GM12878 (cell line): ENCODE data around the gene AKT1S1. TPM values are rescaled to one million over a fixed set of nuclear protein-coding genes. Genes with fewer than 3 reads are reported as not detected.

Experiments used
- CHD1 ChIP-seq: IDR thresholded peaks from 2 replicates; pipeline ENCODE4 v1.6.1; 2012; ENCODE audit warnings: low read depth, low read length, improper control_type of control experiment
- CREM ChIP-seq: IDR thresholded peaks from 2 replicates; pipeline ENCODE4 v1.6.1; 2014; ENCODE audit warnings: antibody characterized with exemption, low read depth
- DPF2 ChIP-seq: fragments of 450-650 bp; IDR thresholded peaks from 2 replicates; pipeline ENCODE4 v1.6.1; 2017; ENCODE audit warnings: mild to moderate bottlenecking
- EED ChIP-seq: sonication (generic); IDR thresholded peaks from 2 replicates; pipeline ENCODE4 v1.6.1; 2016; ENCODE audit warnings: antibody characterized with exemption, low read depth
- HDGF ChIP-seq: fragments of 450-650 bp; IDR thresholded peaks from 2 replicates; pipeline ENCODE4 v1.6.1; 2016; ENCODE audit warnings: antibody characterized with exemption
- IKZF1 ChIP-seq: fragments of 450-650 bp; conservative IDR thresholded peaks from 2 replicates; pipeline ENCODE4 v1.6.1; 2017; ENCODE audit warnings: antibody characterized with exemption, mild to moderate bottlenecking
- IKZF2 ChIP-seq, 2 experiments: fragments of 450-650 bp; IDR thresholded peaks; 2 replicates each; pipeline ENCODE4 v1.6.1; 2017; ENCODE audit warnings: mild to moderate bottlenecking in 2 of 2, moderate library complexity in 2 of 2
- LARP7 ChIP-seq: fragments of 450-650 bp; IDR thresholded peaks from 2 replicates; pipeline ENCODE4 v1.6.1; 2017; ENCODE audit warnings: mild to moderate bottlenecking
- MLLT1 ChIP-seq: fragments of 450-650 bp; IDR thresholded peaks from 2 replicates; pipeline ENCODE4 v1.6.1; 2016; ENCODE audit warnings: mild to moderate bottlenecking
- MTA2 ChIP-seq: fragments of 450-650 bp; IDR thresholded peaks from 2 replicates; pipeline ENCODE4 v1.6.1; 2016; ENCODE audit warnings: low read depth, mild to moderate bottlenecking, moderate library complexity
- MXI1 ChIP-seq: fragments of 150-350 bp; IDR thresholded peaks from 2 replicates; pipeline ENCODE4 v1.6.1; 2011; ENCODE audit warnings: low read depth, mild to moderate bottlenecking, inconsistent platforms, low read length, improper control_type of control experiment
- PAX8 ChIP-seq: fragments of 450-650 bp; IDR thresholded peaks from 2 replicates; pipeline ENCODE4 v1.6.1; 2017; ENCODE audit warnings: mild to moderate bottlenecking, moderate library complexity
- RELB ChIP-seq: fragments of 450-650 bp; IDR thresholded peaks from 2 replicates; pipeline ENCODE4 v1.6.1; 2017; ENCODE audit warnings: low read depth, mild to moderate bottlenecking, moderate library complexity
- SMARCA5 ChIP-seq: fragments of 450-650 bp; IDR thresholded peaks from 2 replicates; pipeline ENCODE4 v1.6.1; 2017; ENCODE audit warnings: mild to moderate bottlenecking
- STAT3 ChIP-seq: IDR thresholded peaks from 2 replicates; pipeline ENCODE4 v1.6.1; 2011; ENCODE audit warnings: low read depth, low read length, improper control_type of control experiment
- TAF1 ChIP-seq: IDR thresholded peaks from 2 replicates; pipeline ENCODE4 v1.6.1; 2011; ENCODE audit warnings: mild to moderate bottlenecking, low read depth, low read length, borderline replicate concordance
- TCF12 ChIP-seq: IDR thresholded peaks from 2 replicates; pipeline ENCODE4 v1.6.1; 2011; ENCODE audit warnings: low read depth, mild to moderate bottlenecking, low read length
- USF2 ChIP-seq: IDR thresholded peaks from 2 replicates; pipeline ENCODE4 v1.6.1; 2011; ENCODE audit warnings: low read depth, low read length, improper control_type of control experiment, borderline replicate concordance
- WRNIP1 ChIP-seq: IDR thresholded peaks from 2 replicates; pipeline ENCODE4 v1.6.1; 2011; ENCODE audit warnings: low read depth, low read length, improper control_type of control experiment, borderline replicate concordance
- ZBTB33 ChIP-seq: fragments of 450-650 bp; IDR thresholded peaks from 2 replicates; pipeline ENCODE4 v1.6.1; 2017; ENCODE audit warnings: mild to moderate bottlenecking
- ZBTB4 ChIP-seq: fragments of 450-650 bp; formaldehyde crosslinking; IDR thresholded peaks from 2 replicates; pipeline ENCODE4 v1.4.0; 2022; ENCODE audit warnings: mild to moderate bottlenecking, moderate library complexity
- polyA plus RNA-seq, 11 experiments: library from polyadenylated mRNA; depleted of rRNA in 4 of 11; unstranded in 6 of 11; stranded (reverse) in 5 of 11; fragments of >200 nt; fragmentation: Nextera tagmentation in 4 of 11; fragmentation: Illumina TruSeq in 1 of 11; extraction: Ambion mirVana in 4 of 11; extraction: Trizol in 1 of 11; gene quantifications; 1 replicate in 1 of 11; 2 replicates in 10 of 11; pipeline versions ENCODE4 v1.2.1 to v1.2.3, GENCODE V29; 2011 to 2016; ENCODE audit warnings: inconsistent platforms in 2 of 11, missing spikeins in 2 of 11, low read depth in 1 of 11
- total RNA-seq, 4 experiments: library from RNA; depleted of rRNA in 3 of 4; stranded (reverse); fragments of >200 nt in 3 of 4; fragmentation: Illumina TruSeq in 1 of 4; extraction: Trizol in 1 of 4; gene quantifications; 2 replicates each; pipeline versions ENCODE4 v1.2.1 to v1.2.3, GENCODE V29; 2013 to 2021

AKT1S1 gene
- total and polyA plus RNA-seq, 10 of the 15 experiments (the other 5 are each of a cell fraction or from before 2014, with no cell fraction given), result 0.43 to 23.0 (median 12.3) TPM

GRCh38 chr19:49916839-49917733 lies 39.9 kb upstream of the AKT1S1 start (continued):
- no peak for TF ChIP-seq ZBTB4 (CRISPR knock-in tag)
- TF ChIP-seq DPF2, result peak; percentile 82
- TF ChIP-seq MTA2, result peak; percentile 42; the same call in 1 of the 2 replicates
- peak; percentile 91 for TF ChIP-seq ZBTB33
- TF ChIP-seq IKZF1, result peak; percentile 91
- no peak for TF ChIP-seq STAT3
- no peak for TF ChIP-seq LARP7
- peak; percentile 38; the same call in 1 of the 2 replicates for TF ChIP-seq MLLT1
- TF ChIP-seq IKZF2 (IDR thresholded peaks at IDR 0.05), result peak; percentile 75 to 80
- TF ChIP-seq CHD1, result no peak
- peak; percentile 51; the same call in 1 of the 2 replicates for TF ChIP-seq RELB
- TF ChIP-seq USF2, result no peak
- TF ChIP-seq WRNIP1, result no peak
- peak; percentile 76 for TF ChIP-seq EED
- 0 out of 2 replicates have a peak, but pooled peaks have one; percentile 34 for TF ChIP-seq CREM
- no peak for TF ChIP-seq PAX8
- TF ChIP-seq MXI1, result no peak
- TF ChIP-seq HDGF, result 0 out of 2 replicates have a peak, but pooled peaks have one; percentile 13
- TF ChIP-seq SMARCA5, result no peak
- no peak for TF ChIP-seq TCF12
- no peak for TF ChIP-seq TAF1
